Mucosa of descending colon (tissue), 3 donors: Measurements from ENCODE around the gene NECAB3. TPM values are rescaled to one million over a fixed set of nuclear protein-coding genes. Genes with fewer than 3 reads are reported as not detected.
A peak's percentile ranks its signal among the peaks of the same experiment; 100 is the strongest.

Experiments used
- ATAC-seq: fragments of 200-7000 bp; cut with Tn5 transposase; one replicate; pipeline ENCODE4 v1.9.1; 2020; ENCODE audit warnings: mild to moderate bottlenecking, moderate library complexity
- DNase-seq, 3 donors: peaks; one replicate each; pipeline ENCODE4 v3.0.0-alpha.2; 2020
- H3K36me3 ChIP-seq: fragments of 200-600 bp; one replicate; pipeline ENCODE4 v1.8.0; 2021; ENCODE audit warnings: low read depth, mild to moderate bottlenecking
- H3K4me1 ChIP-seq: fragments of 200-600 bp; one replicate; pipeline ENCODE4 v1.8.0; 2021; ENCODE audit warnings: low read depth, mild to moderate bottlenecking
- H3K4me3 ChIP-seq: fragments of 200-600 bp; one replicate; pipeline ENCODE4 v1.8.0; 2021; ENCODE audit warnings: mild to moderate bottlenecking
- H3K9me3 ChIP-seq: fragments of 200-600 bp; one replicate; pipeline ENCODE4 v1.8.0; 2021; ENCODE audit warnings: mild to moderate bottlenecking
- intact Hi-C, 2 donors: fragments of 100-400 bp; cut with DNase I in 1 of 2; cut with micrococcal nuclease in 1 of 2; formaldehyde crosslinking; loops; one replicate each; pipeline versions ENCODE4 v1.11.0 to v1.11.1; 2022; cut with DNase I, micrococcal nuclease
- total RNA-seq, 3 donors: library from RNA; stranded (reverse); fragmentation: NEBNext Ultra II Directional in 2 of 3; extraction: Animal tissue kit (Norgen Biotek cat#: 25700) in 2 of 3; gene quantifications; one replicate each; pipeline versions ENCODE4 v1.2.1 to v1.2.4, GENCODE V29; 2021 to 2023
- TF ChIP-seq, protein P1 (sequence below): fragments of 200-600 bp; IDR thresholded peaks from one replicate; pipeline ENCODE4 v1.8.0; 2022; ENCODE audit warnings: antibody characterized with exemption, mild to moderate bottlenecking
- donor health status: DM: no; HTN: no; CAD: no; lungs with moderate emphysema.
- donor health status: DM: no; HTN: no; CAD: no.
- donor health status: DM: no; HTN: yes; CAD: no.

NECAB3 gene
- total RNA-seq, 3 donors from 2014 or later: 50.7 to 55.7 (median 51.7) TPM

DNA sequence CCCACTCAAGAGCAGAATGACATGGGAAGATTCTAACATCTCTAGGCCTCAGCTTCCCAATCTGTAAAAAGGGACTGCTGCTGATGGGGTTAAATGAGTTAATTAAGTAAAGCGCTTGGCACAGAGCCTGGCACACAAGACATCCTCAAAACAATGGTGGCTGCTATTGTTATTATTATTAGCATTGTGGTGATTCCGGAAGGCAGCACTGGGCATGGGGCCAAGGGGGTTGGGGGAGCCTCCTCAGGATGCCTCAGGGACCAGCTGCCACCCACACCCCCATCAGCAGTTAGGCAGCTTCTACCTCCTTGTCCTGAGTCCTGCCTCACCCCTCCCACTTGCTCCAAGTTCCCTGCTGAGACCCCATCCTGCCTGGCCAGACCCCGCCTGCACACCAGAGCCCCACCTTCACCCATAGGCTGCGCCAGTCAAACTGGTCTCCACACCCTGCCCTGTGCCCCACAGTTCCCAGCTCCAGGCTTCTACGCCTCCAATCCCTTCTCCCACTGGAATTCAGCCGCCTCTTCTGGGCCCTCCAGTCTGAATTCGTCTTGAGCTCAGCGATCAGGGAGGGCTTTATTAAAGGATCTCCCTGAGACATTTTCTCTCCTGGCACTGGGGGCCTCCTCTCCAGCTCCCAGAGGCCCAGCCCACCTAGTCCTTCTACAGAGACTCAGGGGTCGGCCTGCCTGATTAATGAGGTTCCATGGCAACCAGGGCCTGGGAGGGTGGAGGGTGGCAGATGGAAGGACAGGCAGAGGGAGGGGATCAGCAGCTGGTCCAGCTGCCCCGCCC lies 10.5 kb upstream of the NECAB3 start:
- Histone ChIP-seq H3K36me3 (no peaks in the 10 kb centered on the region), H3K9me3 (no peaks in the 10 kb centered on the region), H3K4me1 (peaks cover 13% of the 10 kb centered on the region), H3K4me3 (no peak overlapping the region)
- intact Hi-C loops: no loop called here
- DNase-seq: no peak
- TF ChIP-seq, protein P1, sequence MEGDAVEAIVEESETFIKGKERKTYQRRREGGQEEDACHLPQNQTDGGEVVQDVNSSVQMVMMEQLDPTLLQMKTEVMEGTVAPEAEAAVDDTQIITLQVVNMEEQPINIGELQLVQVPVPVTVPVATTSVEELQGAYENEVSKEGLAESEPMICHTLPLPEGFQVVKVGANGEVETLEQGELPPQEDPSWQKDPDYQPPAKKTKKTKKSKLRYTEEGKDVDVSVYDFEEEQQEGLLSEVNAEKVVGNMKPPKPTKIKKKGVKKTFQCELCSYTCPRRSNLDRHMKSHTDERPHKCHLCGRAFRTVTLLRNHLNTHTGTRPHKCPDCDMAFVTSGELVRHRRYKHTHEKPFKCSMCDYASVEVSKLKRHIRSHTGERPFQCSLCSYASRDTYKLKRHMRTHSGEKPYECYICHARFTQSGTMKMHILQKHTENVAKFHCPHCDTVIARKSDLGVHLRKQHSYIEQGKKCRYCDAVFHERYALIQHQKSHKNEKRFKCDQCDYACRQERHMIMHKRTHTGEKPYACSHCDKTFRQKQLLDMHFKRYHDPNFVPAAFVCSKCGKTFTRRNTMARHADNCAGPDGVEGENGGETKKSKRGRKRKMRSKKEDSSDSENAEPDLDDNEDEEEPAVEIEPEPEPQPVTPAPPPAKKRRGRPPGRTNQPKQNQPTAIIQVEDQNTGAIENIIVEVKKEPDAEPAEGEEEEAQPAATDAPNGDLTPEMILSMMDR: no peak
- ATAC-seq: no peak

DNA sequence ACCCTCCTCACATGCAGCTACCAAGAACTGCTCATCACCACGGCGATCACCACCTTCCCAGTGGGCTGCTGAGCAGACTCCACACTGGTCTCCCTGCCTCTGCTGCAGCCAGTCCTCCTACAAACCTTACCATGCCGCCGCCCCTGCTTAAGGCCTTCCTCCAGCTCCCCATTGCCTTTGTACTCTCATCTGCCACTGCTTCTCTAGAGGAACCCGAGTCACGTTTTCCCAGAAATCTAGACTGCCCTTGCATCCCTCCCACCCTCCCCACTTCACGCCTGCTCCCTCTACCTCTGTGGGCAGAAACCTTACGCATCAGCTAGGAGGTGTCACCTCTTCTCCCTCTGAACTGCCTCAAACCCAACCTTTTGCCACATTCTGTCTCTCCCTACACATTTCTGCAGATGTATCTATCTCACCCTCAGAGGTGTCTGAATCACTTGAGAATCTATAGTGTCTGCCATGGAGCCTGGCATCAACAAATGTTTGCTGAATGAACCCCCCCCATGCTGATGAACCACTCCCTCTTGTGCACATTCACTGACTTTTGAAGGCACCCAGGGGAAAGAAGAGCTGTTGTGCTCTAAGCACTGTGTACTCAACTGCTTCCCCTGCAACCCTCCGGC lies 7.6 kb upstream of the NECAB3 start:
- H3K36me3 ChIP-seq: no peaks in the 10 kb centered on the region
- H3K9me3 ChIP-seq: no peaks in the 10 kb centered on the region
- TF ChIP-seq, protein P1: no peak
- intact Hi-C loops: no loop called here
- H3K4me3 ChIP-seq: no peak overlapping the region
- H3K4me1 ChIP-seq: peaks cover 13% of the 10 kb centered on the region
- DNase-seq (no peak), ATAC-seq (no peak)

DNA sequence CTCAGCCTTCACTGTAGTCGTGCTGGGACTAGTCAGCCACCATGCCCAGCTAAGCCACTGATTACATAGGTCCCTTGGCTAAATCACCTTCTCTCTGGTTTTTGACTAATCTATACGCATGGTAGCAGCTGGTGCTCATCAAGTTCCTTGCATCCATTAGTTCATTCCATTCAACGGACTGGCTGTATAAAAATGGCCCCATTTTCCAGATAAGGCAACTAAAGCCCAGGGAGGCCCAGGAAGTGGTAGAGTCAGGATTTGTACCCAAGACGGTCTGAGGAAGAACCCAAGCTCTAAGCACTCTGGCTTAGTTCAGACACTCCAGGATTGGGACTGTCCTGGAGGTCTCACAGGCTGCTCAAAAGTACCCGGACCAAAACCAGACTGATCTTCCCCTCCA lies 7.1 kb upstream of the NECAB3 start:
- TF ChIP-seq, protein P1: no peak
- Histone ChIP-seq H3K36me3 (no peaks in the 10 kb centered on the region), H3K9me3 (no peaks in the 10 kb centered on the region), H3K4me1 (peaks cover 14% of the 10 kb centered on the region), H3K4me3 (no peak overlapping the region)
- ATAC-seq (no peak), DNase-seq (no peak)
- intact Hi-C loops: no loop called here

DNA sequence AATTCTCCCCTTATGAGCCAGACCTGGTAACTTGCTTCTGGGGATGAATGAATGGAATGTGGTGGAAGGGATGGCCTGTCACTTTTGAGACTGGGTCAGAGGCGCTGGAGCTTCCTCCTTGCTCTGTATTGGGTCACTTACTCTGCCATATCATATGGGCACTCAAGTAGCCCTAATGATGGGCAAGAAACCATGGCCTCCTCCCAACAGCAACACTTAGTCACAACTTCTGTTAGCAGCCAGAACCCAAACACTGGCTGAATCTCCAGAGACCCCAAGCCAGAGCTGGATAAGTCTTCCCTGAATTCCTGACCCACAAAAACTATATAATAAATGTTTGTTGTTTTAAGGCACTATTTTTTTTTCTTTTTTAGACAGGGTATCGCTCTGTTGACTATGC lies 6.5 kb upstream of the NECAB3 start:
- intact Hi-C loops: no loop called here
- Histone ChIP-seq H3K4me1 (peaks cover 17% of the 10 kb centered on the region), H3K9me3 (no peaks in the 10 kb centered on the region), H3K4me3 (no peak overlapping the region), H3K36me3 (no peaks in the 10 kb centered on the region)
- ATAC-seq (no peak), DNase-seq (no peak)
- TF ChIP-seq, protein P1: no peak

DNA sequence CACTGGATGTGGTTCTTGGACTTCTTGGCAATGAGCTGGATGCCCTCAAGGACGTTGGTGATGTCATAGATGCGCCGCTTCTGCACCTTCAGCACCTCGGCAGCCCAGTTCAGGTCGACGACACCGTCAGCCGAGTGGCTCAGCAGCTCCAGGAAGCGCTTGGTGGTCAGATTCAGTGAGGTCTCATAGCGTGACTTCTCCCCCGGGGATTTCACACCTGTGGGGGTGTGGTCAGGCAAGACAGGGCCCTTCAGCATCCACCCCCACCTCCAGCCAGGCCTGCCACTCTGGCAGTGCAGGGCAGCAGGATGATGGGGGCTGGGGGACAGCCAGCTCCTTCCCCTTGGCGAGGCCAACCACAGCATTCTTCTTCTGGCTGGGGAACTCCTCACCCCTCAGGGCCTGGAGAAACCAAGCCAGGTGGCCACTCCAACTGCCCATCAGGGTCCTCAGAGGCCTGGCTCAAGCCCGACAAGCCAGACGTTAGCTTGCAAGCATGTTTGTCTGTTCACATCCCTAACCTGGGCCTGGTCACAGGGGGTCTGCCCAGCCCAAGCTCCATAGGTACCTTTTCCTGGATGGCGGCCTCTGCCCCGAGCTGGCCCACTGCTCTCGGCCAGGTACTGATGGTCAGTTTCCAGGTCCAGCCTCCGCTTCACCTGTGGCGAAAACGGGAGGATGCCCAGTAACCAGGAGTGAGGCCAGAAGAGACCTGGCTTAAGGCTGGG lies 5.7 kb upstream of the NECAB3 start:
- peaks cover 17% of the 10 kb centered on the region for H3K4me1 ChIP-seq
- intact Hi-C loops: no loop called here
- DNase-seq (peak in 2 of 3 donors; percentile 46 to 72), ATAC-seq (peak; percentile 31)
- H3K9me3 ChIP-seq: no peaks in the 10 kb centered on the region
- no peaks in the 10 kb centered on the region for H3K36me3 ChIP-seq
- TF ChIP-seq, protein P1: no peak
- H3K4me3 ChIP-seq: no peak overlapping the region
